Fibroblast of mammary gland (primary cell): ENCODE measurements around the gene SPINK4.

ENCODE experiments used
- DNase-seq: peaks from one replicate; pipeline ENCODE4 v3.0.0-alpha.2; 2010; ENCODE audit warnings: low read depth
- H3K4me3 ChIP-seq: 2 replicates; pipeline ENCODE4 v1.5.1; 2011; ENCODE audit warnings: low read depth, mild to moderate bottlenecking, low read length, moderate library complexity; ENCODE audit not compliant: control insufficient read depth
- CTCF ChIP-seq: conservative IDR thresholded peaks from 2 replicates; pipeline ENCODE4 v1.5.1; 2011; ENCODE audit warnings: low read depth, low read length, inconsistent platforms; ENCODE audit not compliant: control insufficient read depth, insufficient read depth

Gene SPINK4

GRCh38 chr9:33289936-33290246 is 49.9 kb downstream of the SPINK4 start:
- DNase-seq: no peak
- peak overlapping the region; percentile 92 for H3K4me3 ChIP-seq
- no peak for TF ChIP-seq CTCF

- no peak for TF ChIP-seq CTCF
- peak; percentile 99 for DNase-seq
- H3K4me3 ChIP-seq: peak within 1 kb of the TSS; percentile 92
Measured at GRCh38 chr9:33290247-33291030, 50.5 kb downstream of the SPINK4 start, which contains the start of gene NFX1. Gene NFX1 (plus strand): TSS chr9:33290516. CDS start chr9:33290573, 57 bp downstream.

- no peak for TF ChIP-seq CTCF
- no peak for DNase-seq
- H3K4me3 ChIP-seq: peak overlapping the region; percentile 92
Measured at GRCh38 chr9:33291031-33291397, 51.0 kb downstream of the SPINK4 start.

GRCh38 chr9:33291901-33292300 is 51.9 kb downstream of the SPINK4 start:
- DNase-seq: no peak
- no peak for TF ChIP-seq CTCF
- no peak overlapping the region for H3K4me3 ChIP-seq

- no peak for DNase-seq
- no peak overlapping the region for H3K4me3 ChIP-seq
- no peak for TF ChIP-seq CTCF
Measured at GRCh38 chr9:33293782-33294181, 53.8 kb downstream of the SPINK4 start.

- no peak for DNase-seq
- no peak for TF ChIP-seq CTCF
- no peak overlapping the region for H3K4me3 ChIP-seq
Measured at GRCh38 chr9:33294670-33295432, 54.9 kb downstream of the SPINK4 start.
